Sigmoid colon (tissue), 7 donors: ENCODE data around the gene CSNK2A1. TPM values are rescaled to one million over a fixed set of nuclear protein-coding genes. Genes with fewer than 3 reads are reported as not detected.

Source experiments
- DNase-seq: peaks from one replicate; pipeline ENCODE4 v3.0.0-alpha.2; 2019
- H3K27ac ChIP-seq, 4 donors: fragments of 200-600 bp; sonication (generic); one replicate each; pipeline ENCODE4 v1.5.1; 2016 to 2019; ENCODE audit warnings: mild to moderate bottlenecking in 1 of 4
- H3K27me3 ChIP-seq, 3 donors: fragments of 200-600 bp; sonication (generic); one replicate each; pipeline ENCODE4 v1.5.1; 2019; ENCODE audit warnings: mild to moderate bottlenecking in 1 of 3
- H3K36me3 ChIP-seq, 4 donors: fragments of 200-600 bp; sonication (generic); one replicate each; pipeline ENCODE4 v1.5.1; 2016 to 2019
- H3K4me1 ChIP-seq, 4 donors: fragments of 200-600 bp; sonication (generic); one replicate each; pipeline ENCODE4 v1.5.1; 2017 to 2019
- H3K4me3 ChIP-seq, 4 donors: fragments of 200-600 bp; sonication (generic); one replicate each; pipeline ENCODE4 v1.5.1; 2017 to 2019; ENCODE audit warnings: mild to moderate bottlenecking in 2 of 4, moderate library complexity in 1 of 4
- H3K9me3 ChIP-seq, 4 donors: fragments of 200-600 bp in 3 of 4; sonication (generic) in 3 of 4; one replicate each; pipeline versions ENCODE4 v1.5.1 to v1.6.1; 2013 to 2019
- CTCF ChIP-seq, 4 experiments: fragments of 450-650 bp in 3 of 4; fragments of 200-600 bp in 1 of 4; IDR thresholded peaks; one replicate each; pipeline ENCODE4 v1.5.1; 2016 to 2019; ENCODE audit warnings: antibody characterized with exemption in 4 of 4, mild to moderate bottlenecking in 3 of 4, moderate library complexity in 2 of 4
- EP300 ChIP-seq, 4 donors: sonication (generic); formaldehyde crosslinking; IDR thresholded peaks; one replicate each; pipeline ENCODE4 v1.6.1; 2017; ENCODE audit warnings: antibody characterized with exemption in 4 of 4
- POLR2A ChIP-seq, 2 donors: fragments of 450-650 bp; IDR thresholded peaks; one replicate each; pipeline ENCODE4 v1.6.1; 2016; ENCODE audit warnings: antibody characterized with exemption in 2 of 2, mild to moderate bottlenecking in 2 of 2, moderate library complexity in 2 of 2
- POLR2AphosphoS5 ChIP-seq, 4 donors: sonication (generic); formaldehyde crosslinking; IDR thresholded peaks; one replicate each; pipeline ENCODE4 v1.6.1; 2017; ENCODE audit warnings: antibody characterized with exemption in 4 of 4
- WGBS, 2 donors: extraction: QIAGEN DNeasy Blood & Tissue Kit; methylation state at CpG; one replicate each; pipeline ENCODE4 v1.1.7; 2013; 5-methylcytosine and 5-hydroxymethylcytosine counted together
- intact Hi-C: fragments of 100-400 bp; cut with DNase I; formaldehyde crosslinking; loops from one replicate; pipeline ENCODE4 v1.15.1; 2023
- polyA plus RNA-seq, 3 donors: library from polyadenylated mRNA; stranded (reverse); fragments of 200-250 nt; gene quantifications; one replicate each; pipeline ENCODE4 v1.2.3, GENCODE V29; 2013
- total RNA-seq, 4 donors: library from RNA; depleted of rRNA; stranded (reverse); fragments of >200 nt; gene quantifications; one replicate each; pipeline ENCODE4 v1.1.0, GENCODE V29; 2016
- donor health status: healthy with polysubstance abuse.
- donor health status: Bipolar disorder and iron deficiency.
- donor health status: healthy.

Gene CSNK2A1
- total and polyA plus RNA-seq, 7 donors, result 33.0 to 77.1 (median 51.5) TPM

GRCh38 chr20:431012-431904 is 112.3 kb downstream of the CSNK2A1 start:
- Histone ChIP-seq H3K36me3 (peaks cover 23 to 86% (median 42%) of the 10 kb centered on the region in 4 donors), H3K27me3 (no peaks in the 10 kb centered on the region), H3K27ac (no peak overlapping the region), H3K9me3 (no peaks in the 10 kb centered on the region), H3K4me3 (no peak overlapping the region), H3K4me1 (no peaks in the 10 kb centered on the region)
- intact Hi-C loops, result no loop called here
- no peak for DNase-seq
- TF ChIP-seq CTCF (IDR thresholded peaks at IDR 0.05) (peak in 2 of 4 experiments; percentile 20 to 21), POLR2A (IDR thresholded peaks at IDR 0.05) (no peak)
- WGBS, 2 donors, result 70 to 76% methylated on average over 17 of the region's 17 CpGs

DNA sequence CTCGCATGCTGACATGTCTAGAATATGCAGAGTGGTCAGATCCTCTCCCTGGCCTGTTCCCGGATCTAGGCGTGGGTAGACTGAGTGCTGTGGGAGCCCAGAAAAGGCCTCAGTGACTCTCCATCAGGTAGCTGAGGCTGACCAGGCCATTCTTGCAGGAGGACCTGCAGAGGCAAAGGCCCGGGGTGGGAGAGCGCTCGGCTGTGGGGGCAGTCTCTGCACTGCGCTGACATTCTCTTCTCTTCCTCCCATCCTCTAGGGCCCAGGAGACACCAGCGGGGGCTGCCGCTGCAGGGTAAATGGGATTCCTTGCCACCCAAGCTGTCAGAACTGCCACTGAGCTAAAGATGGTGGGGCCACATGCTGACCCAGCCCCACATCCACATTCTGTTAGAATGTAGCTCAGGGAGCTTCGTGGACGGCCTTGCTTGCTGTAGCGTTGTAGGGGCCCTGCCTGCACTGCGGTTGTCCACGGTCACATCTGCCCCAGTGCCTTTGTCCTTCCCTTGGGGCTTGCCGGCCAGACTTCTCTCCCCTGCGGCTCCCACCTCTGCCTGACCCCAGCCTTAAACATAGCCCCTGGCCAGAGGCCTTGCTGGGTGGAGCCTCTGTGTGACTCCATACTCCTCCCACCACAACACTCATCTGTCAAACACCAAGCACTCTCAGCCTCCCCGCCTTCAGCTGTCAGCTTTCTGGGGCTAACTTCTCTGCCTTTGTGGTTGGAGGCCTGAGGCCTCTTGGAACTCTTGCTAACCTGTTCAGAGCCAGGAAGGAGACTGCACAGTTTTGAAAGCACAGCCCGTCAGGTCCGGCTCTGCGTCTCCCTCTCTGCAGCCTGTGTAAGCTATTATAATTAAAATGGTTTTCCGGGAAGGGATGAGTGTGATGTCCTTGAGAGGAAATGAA is 113.2 kb downstream of the CSNK2A1 start:
- no peak for TF ChIP-seq POLR2AphosphoS5 (IDR thresholded peaks at IDR 0.05)
- no peak for TF ChIP-seq CTCF (IDR thresholded peaks at IDR 0.05)
- no peak for TF ChIP-seq POLR2A (IDR thresholded peaks at IDR 0.05)
- no peak for TF ChIP-seq EP300 (IDR thresholded peaks at IDR 0.05)
- Histone ChIP-seq H3K36me3 (peaks cover 19 to 76% (median 35%) of the 10 kb centered on the region in 4 donors), H3K4me3 (no peak overlapping the region), H3K9me3 (no peaks in the 10 kb centered on the region), H3K27me3 (no peaks in the 10 kb centered on the region), H3K4me1 (no peaks in the 10 kb centered on the region), H3K27ac (no peak overlapping the region)
- 93 to 95% methylated on average over 21 of the region's 21 CpGs for WGBS, 2 donors
- DNase-seq, result no peak
- intact Hi-C loops, result no loop called here

GRCh38 chr20:428658-429200 is 114.9 kb downstream of the CSNK2A1 start:
- intact Hi-C loops, result no loop called here
- no peak overlapping the region for H3K27ac ChIP-seq
- peaks cover 24 to 77% (median 31%) of the 10 kb centered on the region in 4 donors for H3K36me3 ChIP-seq
- no peak overlapping the region for H3K4me3 ChIP-seq
- no peaks in the 10 kb centered on the region for H3K9me3 ChIP-seq
- TF ChIP-seq EP300 (IDR thresholded peaks at IDR 0.05) (no peak), POLR2A (IDR thresholded peaks at IDR 0.05) (no peak), CTCF (IDR thresholded peaks at IDR 0.05) (no peak), POLR2AphosphoS5 (IDR thresholded peaks at IDR 0.05) (no peak)
- no peaks in the 10 kb centered on the region for H3K27me3 ChIP-seq
- WGBS, 2 donors, result 61 to 85% methylated on average over 14 of the region's 14 CpGs
- DNase-seq, result no peak
- no peaks in the 10 kb centered on the region for H3K4me1 ChIP-seq

DNA sequence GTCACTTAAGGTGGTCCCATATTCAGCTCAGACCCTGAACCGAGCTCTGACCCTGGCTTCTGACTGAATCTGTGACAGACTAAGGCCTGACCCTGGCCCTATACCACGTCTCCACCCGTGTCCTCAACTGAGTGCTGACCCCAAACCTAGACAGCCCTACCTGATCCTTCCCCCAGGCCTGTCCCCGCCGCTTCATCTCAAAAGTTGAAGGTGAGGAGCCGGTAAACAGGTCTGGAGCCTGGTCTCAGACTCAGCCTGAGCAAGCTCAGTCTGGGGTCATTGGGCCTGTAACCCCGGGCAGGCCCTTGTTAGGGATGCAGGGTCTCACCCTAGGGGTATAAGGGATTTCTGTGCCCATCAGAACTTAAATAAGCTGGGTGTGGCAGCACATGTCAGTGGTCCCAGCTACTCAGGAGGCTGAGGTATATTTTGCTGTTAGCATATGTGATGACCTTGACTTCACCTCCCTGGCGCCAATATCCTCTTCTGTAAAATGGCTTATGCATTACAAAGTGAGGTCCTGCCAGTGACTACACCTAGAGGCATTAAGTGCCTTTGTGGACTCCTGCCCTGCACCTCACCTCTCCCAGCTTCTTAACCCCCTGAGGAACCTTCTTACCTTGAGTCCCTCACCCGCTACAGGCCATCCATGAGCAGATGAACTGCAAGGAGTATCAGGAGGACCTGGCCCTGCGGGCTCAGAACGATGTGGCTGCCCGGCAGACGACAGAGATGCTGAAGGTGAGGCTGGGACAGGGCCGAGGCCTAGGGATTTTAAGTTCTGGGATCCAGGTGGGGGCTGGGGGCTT is 115.5 kb downstream of the CSNK2A1 start:
- intact Hi-C loops, result no loop called here
- WGBS, 2 donors, result 95 to 96% methylated on average over 14 of the region's 14 CpGs

More for the DNA sequence above, 115.5 kb downstream of the CSNK2A1 start:
- Histone ChIP-seq H3K27ac (no peak overlapping the region), H3K36me3 (peaks cover 28 to 84% (median 35%) of the 10 kb centered on the region in 4 donors), H3K27me3 (no peaks in the 10 kb centered on the region), H3K4me1 (no peaks in the 10 kb centered on the region), H3K9me3 (no peaks in the 10 kb centered on the region), H3K4me3 (no peak overlapping the region)
- DNase-seq, result no peak
- TF ChIP-seq POLR2AphosphoS5 (IDR thresholded peaks at IDR 0.05) (no peak), CTCF (IDR thresholded peaks at IDR 0.05) (no peak), EP300 (IDR thresholded peaks at IDR 0.05) (no peak), POLR2A (IDR thresholded peaks at IDR 0.05) (no peak)
